Stomach (tissue), 9 donors: Measurements from ENCODE around the gene TSPAN14. TPM values are rescaled to one million over a fixed set of nuclear protein-coding genes. Genes with fewer than 3 reads are reported as not detected.

Experiments used
- DNase-seq, 2 donors: peaks; one replicate each; pipeline versions ENCODE4 v3.0.0 to v3.0.0-alpha.2; 2013 to 2019
- H3K27ac ChIP-seq, 5 donors: fragments of 200-600 bp in 4 of 5; sonication (generic) in 4 of 5; one replicate each; pipeline ENCODE4 v1.5.1; 2013 to 2019; ENCODE audit warnings: mild to moderate bottlenecking in 1 of 5, moderate library complexity in 1 of 5
- H3K27me3 ChIP-seq, 3 donors: fragments of 200-600 bp; sonication (generic); one replicate each; pipeline ENCODE4 v1.5.1; 2017 to 2019; ENCODE audit warnings: mixed run types in 1 of 3
- H3K36me3 ChIP-seq, 4 donors: fragments of 200-600 bp; sonication (generic); 1 replicate in 3 of 4; 2 replicates in 1 of 4; pipeline ENCODE4 v1.5.1; 2016 to 2019
- H3K4me1 ChIP-seq, 4 donors: fragments of 200-600 bp; sonication (generic); one replicate each; pipeline ENCODE4 v1.5.1; 2016 to 2019
- H3K4me3 ChIP-seq, 4 donors: fragments of 200-600 bp; sonication (generic) in 3 of 4; one replicate each; pipeline ENCODE4 v1.5.1; 2016 to 2019; ENCODE audit warnings: mild to moderate bottlenecking in 1 of 4
- H3K9me3 ChIP-seq, 4 donors: fragments of 200-600 bp; sonication (generic); one replicate each; pipeline ENCODE4 v1.5.1; 2016 to 2019
- EP300 ChIP-seq: sonication (generic); formaldehyde crosslinking; IDR thresholded peaks from one replicate; pipeline ENCODE4 v1.6.1; 2017; ENCODE audit warnings: antibody characterized with exemption
- POLR2A ChIP-seq, 4 donors: fragments of 450-650 bp; IDR thresholded peaks; one replicate each; pipeline ENCODE4 v1.6.1; 2016; ENCODE audit warnings: antibody characterized with exemption in 4 of 4, control low read depth in 2 of 4, mild to moderate bottlenecking in 1 of 4, moderate library complexity in 1 of 4
- POLR2AphosphoS5 ChIP-seq, 3 donors: sonication (generic); formaldehyde crosslinking; IDR thresholded peaks; one replicate each; pipeline ENCODE4 v1.6.1; 2016; ENCODE audit warnings: antibody characterized with exemption in 3 of 3
- WGBS, 5 donors: extraction: QIAGEN DNeasy Blood & Tissue Kit in 3 of 5; methylation state at CpG; one replicate each; pipeline versions ENCODE4 v1.1.5 to v1.1.7; 2013 to 2018; 5-methylcytosine and 5-hydroxymethylcytosine counted together
- intact Hi-C: fragments of 100-400 bp; cut with DNase I; formaldehyde crosslinking; loops from one replicate; pipeline ENCODE4 v1.15.1; 2023; ENCODE audit warnings: low total_unique reads
- polyA plus RNA-seq, 3 donors: library from polyadenylated mRNA; stranded (reverse); fragments of 200-250 nt; gene quantifications; one replicate each; pipeline ENCODE4 v1.2.3, GENCODE V29; 2013
- total RNA-seq, 5 donors: library from RNA; depleted of rRNA; stranded (reverse); fragments of >200 nt; gene quantifications; one replicate each; pipeline versions ENCODE4 v1.1.0 to v1.2.3, GENCODE V29; 2014 to 2016
- TF ChIP-seq, protein P1 (sequence below), 7 experiments: fragments of 450-650 bp in 4 of 7; fragments of 200-600 bp in 3 of 7; sonication (generic) in 3 of 7; IDR thresholded peaks; one replicate each; pipeline ENCODE4 v1.5.1; 2016 to 2019; ENCODE audit warnings: antibody characterized with exemption in 7 of 7, control low read depth in 2 of 7, mild to moderate bottlenecking in 1 of 7
- donor health status: healthy with polysubstance abuse.
- donor health status: Bipolar disorder and iron deficiency.
- donor health status: healthy.

Gene TSPAN14
- total and polyA plus RNA-seq, 8 donors: 7.0 to 82.6 (median 30.5) TPM

DNA sequence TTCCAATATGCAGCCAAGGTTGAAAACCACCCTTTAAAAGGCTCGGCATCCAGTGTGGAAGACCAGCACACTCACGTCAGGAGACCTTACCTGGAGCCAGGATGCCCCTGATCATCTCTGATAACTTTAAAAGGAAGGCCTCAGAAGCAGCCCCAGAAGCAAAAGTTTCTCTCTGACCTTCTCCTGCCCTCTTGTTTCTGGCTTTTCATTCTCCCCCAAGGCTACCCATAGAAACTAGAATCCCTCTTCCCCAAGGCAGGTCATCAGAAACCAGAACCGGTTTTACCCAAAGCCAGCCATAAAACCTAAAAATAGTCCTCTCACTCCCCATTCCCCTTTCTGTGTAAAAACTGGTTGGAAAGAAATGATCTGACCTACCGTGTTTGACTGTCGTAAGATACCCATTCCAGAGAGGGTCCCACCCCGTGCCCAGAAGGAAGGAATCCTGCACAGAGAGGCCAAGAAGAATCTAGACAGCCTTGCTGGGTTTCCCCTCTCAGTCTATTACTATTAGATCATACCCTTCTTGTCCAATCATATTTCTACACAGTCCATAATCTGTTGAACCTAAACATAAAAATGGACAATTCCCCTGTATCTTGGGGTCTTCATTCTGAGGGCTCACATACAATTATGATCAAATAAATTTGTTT, 17.5 kb upstream of the TSPAN14 start:
- no peaks in the 10 kb centered on the region for H3K4me1 ChIP-seq
- no peak overlapping the region for H3K27ac ChIP-seq
- H3K27me3 ChIP-seq: no peaks in the 10 kb centered on the region
- WGBS, 5 donors: 66 to 86% (median 72%) methylated on average over 6 of the region's 6 CpGs
- H3K9me3 ChIP-seq: no peaks in the 10 kb centered on the region
- no peak overlapping the region for H3K4me3 ChIP-seq
- intact Hi-C loops: no loop called here
- DNase-seq: no peak
- TF ChIP-seq EP300: no peak
- TF ChIP-seq POLR2AphosphoS5 (IDR thresholded peaks at IDR 0.05): no peak
- TF ChIP-seq, protein P1, sequence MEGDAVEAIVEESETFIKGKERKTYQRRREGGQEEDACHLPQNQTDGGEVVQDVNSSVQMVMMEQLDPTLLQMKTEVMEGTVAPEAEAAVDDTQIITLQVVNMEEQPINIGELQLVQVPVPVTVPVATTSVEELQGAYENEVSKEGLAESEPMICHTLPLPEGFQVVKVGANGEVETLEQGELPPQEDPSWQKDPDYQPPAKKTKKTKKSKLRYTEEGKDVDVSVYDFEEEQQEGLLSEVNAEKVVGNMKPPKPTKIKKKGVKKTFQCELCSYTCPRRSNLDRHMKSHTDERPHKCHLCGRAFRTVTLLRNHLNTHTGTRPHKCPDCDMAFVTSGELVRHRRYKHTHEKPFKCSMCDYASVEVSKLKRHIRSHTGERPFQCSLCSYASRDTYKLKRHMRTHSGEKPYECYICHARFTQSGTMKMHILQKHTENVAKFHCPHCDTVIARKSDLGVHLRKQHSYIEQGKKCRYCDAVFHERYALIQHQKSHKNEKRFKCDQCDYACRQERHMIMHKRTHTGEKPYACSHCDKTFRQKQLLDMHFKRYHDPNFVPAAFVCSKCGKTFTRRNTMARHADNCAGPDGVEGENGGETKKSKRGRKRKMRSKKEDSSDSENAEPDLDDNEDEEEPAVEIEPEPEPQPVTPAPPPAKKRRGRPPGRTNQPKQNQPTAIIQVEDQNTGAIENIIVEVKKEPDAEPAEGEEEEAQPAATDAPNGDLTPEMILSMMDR (IDR thresholded peaks at IDR 0.05): no peak
- TF ChIP-seq POLR2A (IDR thresholded peaks at IDR 0.05): no peak
- H3K36me3 ChIP-seq: peaks cover 0 to 14% (median 8%) of the 10 kb centered on the region in 4 donors

DNA sequence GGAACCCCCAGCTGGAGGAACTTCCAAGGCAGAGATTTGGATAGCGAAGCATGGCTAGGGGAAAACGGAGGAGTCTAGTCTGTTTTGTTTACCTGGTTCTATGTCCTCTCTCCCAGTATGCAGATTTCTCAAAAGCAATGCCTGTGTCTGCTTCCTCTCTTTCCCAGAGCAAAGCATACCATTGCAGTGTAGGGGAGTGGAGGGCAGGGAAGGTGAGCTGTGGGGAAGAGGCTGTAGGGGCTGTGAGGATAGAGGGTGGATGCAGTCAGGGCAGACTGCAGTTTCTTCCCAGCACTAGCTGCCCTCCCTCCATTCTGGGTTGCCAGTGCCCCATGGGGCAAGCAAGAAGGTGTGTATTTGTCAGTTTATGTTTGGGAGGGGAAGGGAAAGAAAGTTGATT, 16.9 kb upstream of the TSPAN14 start:
- intact Hi-C loops: no loop called here
- no peak for DNase-seq

DNA sequence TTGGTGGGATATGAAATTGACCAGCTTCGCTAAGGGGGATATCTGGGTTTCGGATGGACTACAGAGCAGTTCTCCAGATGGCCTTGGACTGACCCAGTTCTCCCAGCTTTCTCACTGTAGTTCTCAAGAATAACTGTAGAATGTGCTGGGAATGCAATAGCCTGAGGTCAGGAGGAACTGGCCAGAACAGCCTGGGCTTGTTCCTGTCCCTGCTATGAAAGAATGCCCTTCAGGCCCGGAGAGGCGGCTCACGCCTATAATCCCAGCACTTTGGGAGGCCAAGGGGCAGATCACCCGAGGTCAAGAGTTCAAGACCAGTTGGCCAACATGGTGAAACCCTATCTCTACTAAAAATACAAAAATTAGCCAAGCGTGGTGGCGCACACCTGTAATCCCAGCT, 12.3 kb upstream of the TSPAN14 start:
- intact Hi-C loops: no loop called here
- H3K9me3 ChIP-seq: no peaks in the 10 kb centered on the region
- H3K4me3 ChIP-seq: no peak overlapping the region
- no peak overlapping the region for H3K27ac ChIP-seq
- H3K4me1 ChIP-seq: peaks cover 0 to 18% (median 2%) of the 10 kb centered on the region in 4 donors
- H3K36me3 ChIP-seq: no peaks in the 10 kb centered on the region
- DNase-seq: no peak
- no peaks in the 10 kb centered on the region for H3K27me3 ChIP-seq
- 91 to 94% (median 94%) methylated on average over 8 of the region's 8 CpGs for WGBS, 5 donors
- TF ChIP-seq, protein P1 (IDR thresholded peaks at IDR 0.05): no peak
- TF ChIP-seq POLR2A (IDR thresholded peaks at IDR 0.05) (no peak), EP300 (no peak), POLR2AphosphoS5 (IDR thresholded peaks at IDR 0.05) (no peak)

More for the DNA sequence above, 16.9 kb upstream of the TSPAN14 start:
- Histone ChIP-seq H3K9me3 (no peaks in the 10 kb centered on the region), H3K36me3 (peaks cover 0 to 7% (median 2%) of the 10 kb centered on the region in 4 donors), H3K4me1 (no peaks in the 10 kb centered on the region), H3K27ac (no peak overlapping the region), H3K27me3 (no peaks in the 10 kb centered on the region), H3K4me3 (no peak overlapping the region)
- TF ChIP-seq, protein P1 (IDR thresholded peaks at IDR 0.05): no peak
- TF ChIP-seq EP300: no peak
- TF ChIP-seq POLR2AphosphoS5 (IDR thresholded peaks at IDR 0.05): no peak
- TF ChIP-seq POLR2A (IDR thresholded peaks at IDR 0.05): no peak
- 66 to 76% (median 73%) methylated on average over 2 of the region's 2 CpGs for WGBS, 5 donors

DNA sequence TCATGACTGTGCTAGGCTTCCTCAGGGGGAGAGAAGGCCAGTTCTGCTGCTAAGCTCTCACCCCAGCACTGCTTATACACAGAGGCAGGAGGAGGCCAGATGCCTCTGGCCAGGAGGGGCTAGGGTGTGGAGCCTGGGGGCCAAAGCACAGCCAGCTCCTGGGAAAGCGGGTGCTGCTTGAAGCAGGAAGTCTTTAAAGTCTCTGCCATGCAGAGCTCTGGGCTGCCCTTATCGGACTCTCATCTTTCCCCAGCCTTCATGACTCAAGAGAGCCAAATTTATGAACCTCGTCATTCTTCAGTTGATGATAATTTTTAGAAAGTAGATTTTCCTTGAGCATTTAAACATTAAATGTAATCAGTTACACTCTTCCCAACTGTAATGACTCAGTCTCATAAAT, 11.2 kb upstream of the TSPAN14 start:
- no peak for TF ChIP-seq POLR2AphosphoS5 (IDR thresholded peaks at IDR 0.05)
- TF ChIP-seq, protein P1 (IDR thresholded peaks at IDR 0.05): no peak
- TF ChIP-seq POLR2A (IDR thresholded peaks at IDR 0.05): no peak
- TF ChIP-seq EP300: no peak
- WGBS, 5 donors: 71 to 88% (median 74%) methylated on average over 3 of the region's 3 CpGs
- no peak overlapping the region for H3K27ac ChIP-seq
- no peaks in the 10 kb centered on the region for H3K36me3 ChIP-seq
- intact Hi-C loops: no loop called here
- H3K27me3 ChIP-seq: no peaks in the 10 kb centered on the region
- DNase-seq: no peak
- H3K4me1 ChIP-seq: peaks cover 0 to 18% (median 2%) of the 10 kb centered on the region in 4 donors
- H3K9me3 ChIP-seq: no peaks in the 10 kb centered on the region
- H3K4me3 ChIP-seq: no peak overlapping the region
